Left ventricle myocardium inferior (tissue), 1 donor: ENCODE measurements around the gene NMNAT2. TPM values are rescaled to one million over a fixed set of nuclear protein-coding genes. Genes with fewer than 3 reads are reported as not detected.

Experiments used
- DNase-seq: peaks from one replicate; pipeline ENCODE4 v3.0.0-alpha.2; 2020
- H3K27ac ChIP-seq: fragments of 200-600 bp; replicated peaks from 2 replicates; pipeline ENCODE4 v1.8.0; 2021
- H3K27me3 ChIP-seq: fragments of 200-600 bp; 2 replicates; pipeline ENCODE4 v1.8.0; 2021; ENCODE audit warnings: low read depth
- H3K36me3 ChIP-seq: fragments of 200-600 bp; 2 replicates; pipeline ENCODE4 v1.8.0; 2021
- H3K4me1 ChIP-seq: fragments of 200-600 bp; 2 replicates; pipeline ENCODE4 v1.8.0; 2021
- H3K4me3 ChIP-seq: fragments of 200-600 bp; 2 replicates; pipeline ENCODE4 v1.8.0; 2021; ENCODE audit warnings: mild to moderate bottlenecking, moderate library complexity
- H3K9me3 ChIP-seq: fragments of 200-600 bp; replicated peaks from 2 replicates; pipeline ENCODE4 v1.8.0; 2021
- intact Hi-C: fragments of 100-400 bp; cut with micrococcal nuclease; formaldehyde crosslinking; loops from one replicate; pipeline ENCODE4 v1.11.0; 2022
- total RNA-seq: library from RNA; stranded (reverse); fragmentation: NEBNext Ultra II Directional; extraction: Animal tissue kit (Norgen Biotek cat#: 25700); gene quantifications from one replicate; pipeline ENCODE4 v1.2.1, GENCODE V29; 2021
- TF ChIP-seq, protein P1 (sequence below): fragments of 200-600 bp; IDR thresholded peaks from 2 replicates; pipeline ENCODE4 v1.8.0; 2021; ENCODE audit warnings: antibody characterized with exemption, mild to moderate bottlenecking, borderline replicate concordance
- donor health status: DM: no; HTN: yes; CAD: no; lungs with severe emphysema.

The NMNAT2 gene
- total RNA-seq, 1 donor from 2014 or later, result 3.4 TPM

GRCh38 chr1:183287191-183287675 lies 130.9 kb downstream of the NMNAT2 start:
- peak; percentile 85 for DNase-seq
- Histone ChIP-seq H3K4me3 (no peak overlapping the region), H3K36me3 (no peaks in the 10 kb centered on the region), H3K27ac (peak overlapping the region; percentile 95), H3K27me3 (no peaks in the 10 kb centered on the region), H3K4me1 (peaks cover 82% of the 10 kb centered on the region), H3K9me3 (no peaks in the 10 kb centered on the region)
- intact Hi-C loops, result no loop called here
- TF ChIP-seq, protein P1, sequence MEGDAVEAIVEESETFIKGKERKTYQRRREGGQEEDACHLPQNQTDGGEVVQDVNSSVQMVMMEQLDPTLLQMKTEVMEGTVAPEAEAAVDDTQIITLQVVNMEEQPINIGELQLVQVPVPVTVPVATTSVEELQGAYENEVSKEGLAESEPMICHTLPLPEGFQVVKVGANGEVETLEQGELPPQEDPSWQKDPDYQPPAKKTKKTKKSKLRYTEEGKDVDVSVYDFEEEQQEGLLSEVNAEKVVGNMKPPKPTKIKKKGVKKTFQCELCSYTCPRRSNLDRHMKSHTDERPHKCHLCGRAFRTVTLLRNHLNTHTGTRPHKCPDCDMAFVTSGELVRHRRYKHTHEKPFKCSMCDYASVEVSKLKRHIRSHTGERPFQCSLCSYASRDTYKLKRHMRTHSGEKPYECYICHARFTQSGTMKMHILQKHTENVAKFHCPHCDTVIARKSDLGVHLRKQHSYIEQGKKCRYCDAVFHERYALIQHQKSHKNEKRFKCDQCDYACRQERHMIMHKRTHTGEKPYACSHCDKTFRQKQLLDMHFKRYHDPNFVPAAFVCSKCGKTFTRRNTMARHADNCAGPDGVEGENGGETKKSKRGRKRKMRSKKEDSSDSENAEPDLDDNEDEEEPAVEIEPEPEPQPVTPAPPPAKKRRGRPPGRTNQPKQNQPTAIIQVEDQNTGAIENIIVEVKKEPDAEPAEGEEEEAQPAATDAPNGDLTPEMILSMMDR, result no peak

DNA sequence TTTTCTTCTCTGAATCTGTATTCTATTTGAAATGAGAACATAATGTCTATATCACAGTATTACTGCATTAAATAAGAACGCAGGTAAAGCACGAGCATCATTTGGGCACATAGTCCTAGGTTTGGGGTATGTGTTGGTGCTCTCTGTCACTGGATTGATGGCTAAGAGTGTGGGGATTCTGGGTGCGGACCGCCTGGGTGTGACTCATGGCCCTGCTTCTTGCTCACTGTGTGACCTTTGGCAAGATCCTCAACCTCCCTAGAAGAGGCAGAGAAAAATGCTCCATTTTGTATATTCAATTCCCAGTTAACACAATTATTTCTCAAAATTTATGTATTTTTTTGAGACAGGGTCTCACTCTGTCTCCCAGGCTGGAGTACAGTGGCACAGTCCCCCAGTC lies 132.4 kb downstream of the NMNAT2 start:
- TF ChIP-seq, protein P1, result no peak
- Histone ChIP-seq H3K27ac (peak overlapping the region; percentile 95), H3K27me3 (no peaks in the 10 kb centered on the region), H3K4me1 (peaks cover 85% of the 10 kb centered on the region), H3K36me3 (no peaks in the 10 kb centered on the region), H3K4me3 (no peak overlapping the region), H3K9me3 (no peaks in the 10 kb centered on the region)
- intact Hi-C loops, result no loop called here
- DNase-seq, result no peak

DNA sequence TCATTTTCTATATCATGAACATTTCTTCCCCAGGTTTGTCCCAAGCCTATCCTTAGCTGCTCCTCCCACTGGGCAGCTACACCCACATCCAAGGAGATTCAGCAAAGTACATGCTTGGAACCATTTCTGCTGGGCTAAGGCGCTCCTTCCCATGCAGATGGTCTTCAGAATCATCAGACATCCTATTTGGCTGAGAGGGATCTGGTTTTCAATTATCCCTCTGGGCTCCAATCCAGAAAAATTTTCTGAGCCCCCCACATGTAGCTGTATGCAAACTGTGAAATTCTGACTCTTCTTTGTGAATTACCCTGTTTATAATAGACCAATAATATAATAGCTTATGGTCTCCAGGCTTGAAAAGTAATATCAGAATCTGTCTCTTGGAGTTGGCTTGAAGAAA lies 132.9 kb downstream of the NMNAT2 start:
- Histone ChIP-seq H3K9me3 (no peaks in the 10 kb centered on the region), H3K4me1 (peaks cover 86% of the 10 kb centered on the region), H3K27me3 (no peaks in the 10 kb centered on the region), H3K27ac (peak overlapping the region; percentile 95), H3K36me3 (no peaks in the 10 kb centered on the region), H3K4me3 (no peak overlapping the region)
- no peak for DNase-seq
- TF ChIP-seq, protein P1, result no peak
- intact Hi-C loops, result no loop called here

DNA sequence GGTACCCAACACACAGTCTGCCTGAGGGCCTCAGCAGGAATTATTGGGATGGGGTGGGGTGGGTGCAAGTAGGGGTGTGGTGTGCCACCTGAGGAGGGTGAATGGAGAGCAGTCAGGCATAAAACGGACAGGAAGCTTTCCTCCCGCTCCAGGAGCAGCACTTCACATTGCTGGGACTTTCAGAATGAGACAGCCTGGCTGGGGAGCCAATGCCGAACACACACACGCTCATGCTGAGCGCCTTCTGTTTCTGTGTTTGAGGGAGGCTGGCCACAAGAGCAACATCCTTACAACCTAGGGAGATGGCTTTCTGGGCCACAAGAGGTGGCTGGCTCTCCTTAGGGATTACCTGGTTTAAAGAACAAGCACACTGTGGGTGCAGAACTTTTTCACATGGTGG lies 134.1 kb downstream of the NMNAT2 start:
- Histone ChIP-seq H3K36me3 (no peaks in the 10 kb centered on the region), H3K9me3 (no peaks in the 10 kb centered on the region), H3K27me3 (no peaks in the 10 kb centered on the region), H3K27ac (peak overlapping the region; percentile 95), H3K4me3 (no peak overlapping the region), H3K4me1 (peaks cover 83% of the 10 kb centered on the region)
- intact Hi-C loops, result loop anchor here (5.0 kb wide), 1 partner anchor 33 kb away; no protein-coding TSS in a partner anchor
- no peak for DNase-seq
- TF ChIP-seq, protein P1, result no peak

GRCh38 chr1:183283286-183283685 lies 134.9 kb downstream of the NMNAT2 start:
- H3K4me3 ChIP-seq, result no peak overlapping the region
- peak overlapping the region; percentile 95 for H3K27ac ChIP-seq
- no peak for DNase-seq
- H3K27me3 ChIP-seq, result no peaks in the 10 kb centered on the region
- peaks cover 83% of the 10 kb centered on the region for H3K4me1 ChIP-seq
- TF ChIP-seq, protein P1, result no peak
- no peaks in the 10 kb centered on the region for H3K9me3 ChIP-seq
- intact Hi-C loops, result loop anchor here (5.0 kb wide), 1 partner anchor 34 kb away; no protein-coding TSS in a partner anchor
- no peaks in the 10 kb centered on the region for H3K36me3 ChIP-seq
